ENCODE data around the gene TGDS.

Gene TGDS

GRCh38 chr13:94599877-94600276, 3.9 kb upstream of the TGDS start:
- H3K27ac ChIP-seq (ENCODE audit: poor library complexity, severe bottlenecking): no peak overlapping the region
- no peaks in the 10 kb centered on the region for H3K9me3 ChIP-seq (ENCODE audit: severe bottlenecking)
- DNase-seq (ENCODE audit: low spot score) (no peak), ATAC-seq (ENCODE audit: low read depth) (no peak)
- no peaks in the 10 kb centered on the region for H3K27me3 ChIP-seq (ENCODE audit: insufficient read depth, poor library complexity, severe bottlenecking)
- H3K4me1 ChIP-seq (ENCODE audit: insufficient read depth, poor library complexity, severe bottlenecking): peaks cover 8% of the 10 kb centered on the region
- peaks cover 5% of the 10 kb centered on the region for H3K36me3 ChIP-seq (ENCODE audit: low read depth)
- no peak overlapping the region for H3K4me3 ChIP-seq (ENCODE audit: severe bottlenecking)
- TF ChIP-seq, protein P1, sequence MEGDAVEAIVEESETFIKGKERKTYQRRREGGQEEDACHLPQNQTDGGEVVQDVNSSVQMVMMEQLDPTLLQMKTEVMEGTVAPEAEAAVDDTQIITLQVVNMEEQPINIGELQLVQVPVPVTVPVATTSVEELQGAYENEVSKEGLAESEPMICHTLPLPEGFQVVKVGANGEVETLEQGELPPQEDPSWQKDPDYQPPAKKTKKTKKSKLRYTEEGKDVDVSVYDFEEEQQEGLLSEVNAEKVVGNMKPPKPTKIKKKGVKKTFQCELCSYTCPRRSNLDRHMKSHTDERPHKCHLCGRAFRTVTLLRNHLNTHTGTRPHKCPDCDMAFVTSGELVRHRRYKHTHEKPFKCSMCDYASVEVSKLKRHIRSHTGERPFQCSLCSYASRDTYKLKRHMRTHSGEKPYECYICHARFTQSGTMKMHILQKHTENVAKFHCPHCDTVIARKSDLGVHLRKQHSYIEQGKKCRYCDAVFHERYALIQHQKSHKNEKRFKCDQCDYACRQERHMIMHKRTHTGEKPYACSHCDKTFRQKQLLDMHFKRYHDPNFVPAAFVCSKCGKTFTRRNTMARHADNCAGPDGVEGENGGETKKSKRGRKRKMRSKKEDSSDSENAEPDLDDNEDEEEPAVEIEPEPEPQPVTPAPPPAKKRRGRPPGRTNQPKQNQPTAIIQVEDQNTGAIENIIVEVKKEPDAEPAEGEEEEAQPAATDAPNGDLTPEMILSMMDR (IDR thresholded peaks at IDR 0.05; ENCODE audit: poor library complexity, severe bottlenecking): no peak

- Histone ChIP-seq H3K4me3 (ENCODE audit: severe bottlenecking) (no peak overlapping the region), H3K27me3 (ENCODE audit: insufficient read depth, poor library complexity, severe bottlenecking) (no peaks in the 10 kb centered on the region), H3K27ac (ENCODE audit: poor library complexity, severe bottlenecking) (no peak overlapping the region), H3K36me3 (ENCODE audit: low read depth) (peaks cover 4% of the 10 kb centered on the region), H3K4me1 (ENCODE audit: insufficient read depth, poor library complexity, severe bottlenecking) (peaks cover 12% of the 10 kb centered on the region), H3K9me3 (ENCODE audit: severe bottlenecking) (no peaks in the 10 kb centered on the region)
- TF ChIP-seq, protein P1 (IDR thresholded peaks at IDR 0.05; ENCODE audit: poor library complexity, severe bottlenecking): no peak
- ATAC-seq (ENCODE audit: low read depth): no peak
- no peak for DNase-seq (ENCODE audit: low spot score)
Observed at GRCh38 chr13:94598281-94598680, 2.3 kb upstream of the TGDS start.

GRCh38 chr13:94596575-94596971, 621 bp upstream of the TGDS start:
- peaks cover 6% of the 10 kb centered on the region for H3K4me1 ChIP-seq (ENCODE audit: insufficient read depth, poor library complexity, severe bottlenecking)
- no peak for ATAC-seq (ENCODE audit: low read depth)
- no peak for DNase-seq (ENCODE audit: low spot score)
- no peak overlapping the region for H3K27ac ChIP-seq (ENCODE audit: poor library complexity, severe bottlenecking)
- H3K27me3 ChIP-seq (ENCODE audit: insufficient read depth, poor library complexity, severe bottlenecking): no peaks in the 10 kb centered on the region
- no peaks in the 10 kb centered on the region for H3K9me3 ChIP-seq (ENCODE audit: severe bottlenecking)
- peaks cover 20% of the 10 kb centered on the region for H3K36me3 ChIP-seq (ENCODE audit: low read depth)
- TF ChIP-seq, protein P1 (IDR thresholded peaks at IDR 0.05; ENCODE audit: poor library complexity, severe bottlenecking): no peak
- peak overlapping the region; percentile 64 for H3K4me3 ChIP-seq (ENCODE audit: severe bottlenecking)

GRCh38 chr13:94595001-94595949, 677 bp downstream of the TGDS start:
- H3K27ac ChIP-seq (ENCODE audit: poor library complexity, severe bottlenecking): peak overlapping the region; percentile 37
- peaks cover 33% of the 10 kb centered on the region for H3K36me3 ChIP-seq (ENCODE audit: low read depth)
- peaks cover 6% of the 10 kb centered on the region for H3K4me1 ChIP-seq (ENCODE audit: insufficient read depth, poor library complexity, severe bottlenecking)
- no peak for DNase-seq (ENCODE audit: low spot score)
- TF ChIP-seq, protein P1 (IDR thresholded peaks at IDR 0.05; ENCODE audit: poor library complexity, severe bottlenecking): no peak
- H3K27me3 ChIP-seq (ENCODE audit: insufficient read depth, poor library complexity, severe bottlenecking): no peaks in the 10 kb centered on the region
- peak overlapping the region; percentile 64 for H3K4me3 ChIP-seq (ENCODE audit: severe bottlenecking)
- H3K9me3 ChIP-seq (ENCODE audit: severe bottlenecking): no peaks in the 10 kb centered on the region
- peak; percentile 59; the same call in 2 of the 3 replicates for ATAC-seq (ENCODE audit: low read depth)

DNA sequence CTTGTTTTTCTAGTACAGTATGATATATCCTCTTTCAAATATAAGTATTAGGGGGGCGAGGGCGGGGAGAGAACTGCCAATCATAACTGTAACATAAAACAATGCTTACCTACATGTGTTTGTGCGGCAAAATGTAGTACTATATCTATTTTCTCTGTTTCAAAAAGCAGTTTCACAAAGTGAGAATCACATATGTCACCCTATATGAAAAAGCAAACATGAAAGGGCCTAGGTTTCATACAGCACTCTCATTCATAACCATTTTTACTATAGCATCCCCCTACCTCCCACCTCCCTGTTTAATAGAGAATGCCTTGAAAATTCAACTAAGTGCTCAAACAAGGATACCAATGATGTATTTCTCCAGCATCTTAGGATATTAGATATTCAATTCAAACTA, 5.2 kb downstream of the TGDS start:
- DNase-seq (ENCODE audit: low spot score) (no peak), ATAC-seq (ENCODE audit: low read depth) (no peak)
- no peaks in the 10 kb centered on the region for H3K9me3 ChIP-seq (ENCODE audit: severe bottlenecking)
- H3K36me3 ChIP-seq (ENCODE audit: low read depth): peaks cover 63% of the 10 kb centered on the region
- H3K4me3 ChIP-seq (ENCODE audit: severe bottlenecking): no peak overlapping the region
- TF ChIP-seq, protein P1 (IDR thresholded peaks at IDR 0.05; ENCODE audit: poor library complexity, severe bottlenecking): no peak
- no peaks in the 10 kb centered on the region for H3K27me3 ChIP-seq (ENCODE audit: insufficient read depth, poor library complexity, severe bottlenecking)
- H3K4me1 ChIP-seq (ENCODE audit: insufficient read depth, poor library complexity, severe bottlenecking): peaks cover 6% of the 10 kb centered on the region
- no peak overlapping the region for H3K27ac ChIP-seq (ENCODE audit: poor library complexity, severe bottlenecking)
